HFF-Myc (cell line): ENCODE measurements around the gene VAMP8.
"Not testable (repeated sequence)": the region's sequence is repeated elsewhere in the genome, so short reads cannot be mapped to it uniquely, and the experiment has no call there.

ENCODE experiments used
- DNase-seq: peaks from one replicate; pipeline ENCODE4 v3.0.0-alpha.2; 2011; ENCODE audit warnings: low read depth; ENCODE audit errors: extremely low read depth
- H3K4me3 ChIP-seq: replicated peaks from 2 replicates; pipeline ENCODE4 v1.5.1; 2011; ENCODE audit warnings: low read depth, mild to moderate bottlenecking, control low read depth, low read length
- TF ChIP-seq, protein P1 (sequence below): IDR thresholded peaks from 2 replicates; pipeline ENCODE4 v1.5.1; 2012; ENCODE audit warnings: mild to moderate bottlenecking, low read depth, low read length, control low read depth; ENCODE audit errors: missing control alignments

VAMP8 gene

DNA sequence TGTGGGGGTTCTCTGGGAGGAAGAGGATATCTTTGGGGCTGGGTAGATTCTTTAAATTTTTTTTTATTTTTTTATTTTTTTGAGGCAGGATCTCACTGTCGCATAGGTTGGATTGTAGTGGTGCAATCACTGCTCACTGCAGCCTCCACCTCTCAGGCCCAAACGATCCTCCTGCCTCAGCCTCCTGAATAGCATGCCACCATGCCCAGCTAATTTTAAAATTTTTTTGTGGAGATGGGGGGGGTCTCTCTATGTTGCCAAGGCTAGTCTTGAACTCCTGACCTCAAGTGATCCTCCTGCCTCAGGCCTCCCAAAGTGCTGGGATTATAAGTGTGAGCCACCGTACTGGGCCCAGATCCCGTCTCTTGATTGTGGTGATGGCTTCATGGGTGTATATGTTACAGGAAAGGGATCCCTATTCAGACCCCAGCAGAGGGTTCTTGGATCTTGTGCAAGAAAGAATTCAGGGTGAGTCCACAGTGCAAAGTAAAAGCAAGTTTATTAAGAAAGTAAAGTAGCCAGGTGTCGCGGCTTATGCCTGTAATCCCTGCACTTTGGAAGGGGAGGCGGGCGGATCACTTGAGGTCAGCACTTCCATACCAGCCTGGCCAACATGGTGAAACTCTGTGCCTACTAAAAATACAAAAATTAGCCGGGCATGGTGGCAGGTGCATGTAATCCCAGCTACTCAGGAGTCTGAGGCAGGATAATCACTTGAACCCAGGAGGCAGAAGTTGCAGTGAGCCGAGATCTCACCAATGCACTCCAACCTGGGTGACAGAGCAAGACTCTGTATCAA lies 36.5 kb downstream of the VAMP8 start:
- DNase-seq = no peak
- no peak overlapping the region for H3K4me3 ChIP-seq
- TF ChIP-seq, protein P1, sequence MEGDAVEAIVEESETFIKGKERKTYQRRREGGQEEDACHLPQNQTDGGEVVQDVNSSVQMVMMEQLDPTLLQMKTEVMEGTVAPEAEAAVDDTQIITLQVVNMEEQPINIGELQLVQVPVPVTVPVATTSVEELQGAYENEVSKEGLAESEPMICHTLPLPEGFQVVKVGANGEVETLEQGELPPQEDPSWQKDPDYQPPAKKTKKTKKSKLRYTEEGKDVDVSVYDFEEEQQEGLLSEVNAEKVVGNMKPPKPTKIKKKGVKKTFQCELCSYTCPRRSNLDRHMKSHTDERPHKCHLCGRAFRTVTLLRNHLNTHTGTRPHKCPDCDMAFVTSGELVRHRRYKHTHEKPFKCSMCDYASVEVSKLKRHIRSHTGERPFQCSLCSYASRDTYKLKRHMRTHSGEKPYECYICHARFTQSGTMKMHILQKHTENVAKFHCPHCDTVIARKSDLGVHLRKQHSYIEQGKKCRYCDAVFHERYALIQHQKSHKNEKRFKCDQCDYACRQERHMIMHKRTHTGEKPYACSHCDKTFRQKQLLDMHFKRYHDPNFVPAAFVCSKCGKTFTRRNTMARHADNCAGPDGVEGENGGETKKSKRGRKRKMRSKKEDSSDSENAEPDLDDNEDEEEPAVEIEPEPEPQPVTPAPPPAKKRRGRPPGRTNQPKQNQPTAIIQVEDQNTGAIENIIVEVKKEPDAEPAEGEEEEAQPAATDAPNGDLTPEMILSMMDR = no peak

DNA sequence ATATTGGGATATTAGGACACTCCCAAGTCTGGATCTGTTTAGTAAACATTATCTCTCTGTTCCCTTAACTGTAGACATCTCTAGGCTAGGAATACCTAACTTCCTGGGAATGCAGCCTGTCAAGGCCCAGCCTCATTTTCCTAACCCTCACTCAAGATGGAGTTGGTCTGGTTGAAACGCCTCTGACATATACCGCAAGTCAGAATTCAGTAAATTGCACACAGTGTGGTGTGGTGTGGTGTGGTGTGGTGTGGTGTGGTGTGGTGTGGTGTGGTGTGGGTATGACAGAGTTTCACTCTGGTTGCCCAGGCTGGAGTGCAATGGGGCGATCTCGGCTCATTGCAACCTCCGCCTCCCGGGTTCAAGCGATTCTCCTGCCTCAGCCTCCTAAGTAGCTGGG lies 37.4 kb downstream of the VAMP8 start:
- H3K4me3 ChIP-seq, DNase-seq: not testable (repeated sequence)

DNA sequence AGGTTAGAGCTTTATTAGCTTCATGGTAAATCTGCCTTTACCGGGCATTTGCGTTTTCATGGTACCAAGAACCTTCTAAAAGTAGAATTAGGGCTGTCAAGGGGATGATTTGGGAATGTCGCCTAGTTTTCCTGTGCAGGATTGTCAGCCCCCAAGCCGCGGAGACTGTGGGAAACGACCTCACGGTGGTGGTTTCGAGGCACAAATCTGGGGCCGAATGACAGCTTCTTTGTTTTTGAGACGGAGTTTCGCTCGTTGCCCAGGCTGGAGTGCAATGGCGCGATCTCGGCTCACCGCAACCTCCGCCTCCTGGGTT lies 38.0 kb downstream of the VAMP8 start:
- no peak for DNase-seq
- TF ChIP-seq, protein P1 = no peak
- no peak overlapping the region; the same call in 1 of the 2 replicates for H3K4me3 ChIP-seq

DNA sequence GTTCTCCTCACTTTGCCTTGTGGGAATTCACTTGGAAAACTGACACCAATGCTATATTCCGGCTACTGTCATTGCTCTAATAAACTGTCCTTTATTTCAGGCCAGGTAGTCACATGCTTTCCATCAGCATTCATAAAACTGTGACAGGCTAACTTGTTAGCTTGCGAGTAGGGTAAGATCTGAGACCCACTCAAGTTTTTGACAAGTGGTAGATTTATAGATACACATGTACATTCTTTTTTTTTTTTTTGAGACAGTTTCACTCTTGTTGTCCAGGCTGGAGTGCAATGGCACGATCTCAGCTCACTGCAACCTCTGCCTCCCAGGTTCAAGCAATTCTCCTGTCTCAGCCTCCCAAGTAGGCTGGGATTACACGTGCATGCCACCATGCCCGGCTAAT lies 40.3 kb downstream of the VAMP8 start:
- not testable (repeated sequence) for DNase-seq
- H3K4me3 ChIP-seq = peak overlapping the region; percentile 80

DNA sequence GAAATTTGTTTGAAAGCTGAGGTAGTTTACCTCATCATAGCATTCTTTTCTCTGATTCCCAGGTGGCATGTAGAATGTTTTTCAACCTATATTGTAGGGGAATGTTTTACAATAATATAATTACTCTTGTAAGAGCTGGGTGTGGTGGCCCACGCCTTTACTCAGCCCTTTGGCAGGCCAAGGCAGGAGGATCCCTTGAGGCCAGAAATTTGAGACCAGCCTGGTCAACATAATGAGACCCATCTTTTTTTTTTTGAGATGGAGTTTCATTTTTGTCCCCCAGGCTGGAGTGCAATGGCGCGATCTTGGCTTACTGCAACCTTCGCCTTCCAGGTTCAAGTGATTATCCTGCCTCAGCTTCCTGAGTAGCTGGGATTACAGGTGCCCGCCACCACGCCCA lies 42.2 kb downstream of the VAMP8 start:
- no peak overlapping the region for H3K4me3 ChIP-seq
- TF ChIP-seq, protein P1 = no peak
- no peak for DNase-seq

DNA sequence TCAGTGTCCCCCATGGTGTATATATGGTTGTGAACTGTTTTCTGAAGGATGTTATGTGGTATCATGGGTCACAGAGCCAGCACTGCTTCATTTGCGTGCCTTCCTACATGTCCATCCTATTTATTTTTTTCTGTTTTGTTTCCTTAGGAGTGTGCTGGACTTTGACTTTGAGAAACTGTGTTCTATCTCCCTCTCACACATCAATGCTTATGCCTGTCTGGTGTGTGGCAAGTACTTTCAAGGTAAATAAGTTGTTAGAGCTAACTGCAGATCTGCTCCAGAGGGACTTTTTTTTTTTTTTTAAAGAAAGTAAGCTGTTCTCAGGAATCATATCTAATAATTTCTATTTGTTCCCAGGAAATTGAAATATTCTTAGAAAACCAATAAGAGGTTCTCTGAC lies 44.0 kb downstream of the VAMP8 start:
- no peak for DNase-seq
- TF ChIP-seq, protein P1 = no peak
- no peak overlapping the region for H3K4me3 ChIP-seq

DNA sequence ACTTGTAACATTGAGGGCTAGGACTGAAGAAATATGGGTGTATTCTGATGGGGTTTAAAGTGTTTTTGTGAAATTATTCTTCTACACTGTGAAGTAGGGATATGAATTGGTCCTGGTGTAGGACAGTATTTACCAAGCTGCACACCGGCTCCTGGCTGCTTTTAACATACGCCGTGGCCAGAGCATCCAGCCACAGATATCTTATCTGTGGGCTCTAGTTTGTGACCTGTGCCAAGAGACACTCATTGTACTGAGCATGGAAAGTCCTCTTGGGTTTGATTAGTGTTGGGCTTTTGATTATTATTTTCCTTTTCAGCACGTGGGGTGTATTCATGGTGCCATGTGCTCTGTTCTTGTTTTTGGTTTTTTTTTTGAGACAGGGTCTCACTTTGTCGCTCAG lies 46.6 kb downstream of the VAMP8 start:
- TF ChIP-seq, protein P1 = no peak
- no peak for DNase-seq
- no peak overlapping the region for H3K4me3 ChIP-seq

DNA sequence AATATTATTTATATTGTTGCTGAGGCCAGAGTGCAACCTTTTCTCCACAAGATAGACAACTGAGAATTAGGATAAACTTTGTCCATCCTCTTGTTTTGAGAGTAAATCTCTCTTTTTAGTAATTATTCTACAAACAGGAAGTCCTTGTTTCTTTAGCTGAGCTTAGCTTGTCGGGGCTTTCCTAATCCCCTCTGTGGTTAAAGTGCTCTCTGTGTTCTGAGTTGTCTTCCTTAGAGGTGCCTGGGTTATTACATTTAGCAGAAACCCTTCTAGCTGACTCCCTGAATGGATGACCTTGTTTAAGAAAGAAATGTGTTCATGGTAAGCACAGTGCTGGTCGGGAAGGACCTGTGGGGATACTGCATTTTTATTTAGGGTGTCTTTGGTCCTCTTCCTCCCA lies 51.3 kb downstream of the VAMP8 start:
- DNase-seq = no peak

More for the DNA sequence above, 51.3 kb downstream of the VAMP8 start:
- H3K4me3 ChIP-seq = no peak overlapping the region
- TF ChIP-seq, protein P1 = no peak
